Panc1 (cell line): ENCODE results near the gene RORC. TPM values are rescaled to one million over a fixed set of nuclear protein-coding genes. Genes with fewer than 3 reads are reported as not detected.

Experiments
- ATAC-seq: fragments of 200-7000 bp; cut with Tn5 transposase; 2 replicates; pipeline ENCODE4 v1.9.1; 2020; ENCODE audit warnings: mild to moderate bottlenecking, moderate library complexity
- BruUV-seq: library from RNA; stranded (reverse); fragments of 400-500 nt; replicated peaks from 2 replicates; lab custom pipeline; 2021; lab: Mats Ljungman, UMichigan
- CTCF ChIA-PET: fragments of 300-600 bp; sonication (Branson Sonifier 250); formaldehyde crosslinking; loops from one replicate; lab custom pipeline; 2022; ENCODE audit warnings: antibody characterized with exemption; lab: Charles Lee
- POLR2A ChIA-PET: fragments of 300-600 bp; sonication (Branson Sonifier 250); formaldehyde crosslinking; loops from one replicate; lab custom pipeline; 2022; ENCODE audit warnings: antibody characterized with exemption; lab: Charles Lee
- DNase-seq: peaks from one replicate; pipeline ENCODE4 v3.0.0-alpha.2; 2010; ENCODE audit warnings: low read depth, low spot score
- H3K27ac ChIP-seq: 2 replicates; pipeline ENCODE4 v1.5.1; 2011; ENCODE audit warnings: mild to moderate bottlenecking, low read length, inconsistent platforms
- H3K27me3 ChIP-seq: fragments of 200-500 bp; sonication (Bioruptor generic); 2 replicates; pipeline ENCODE4 v1.6.0; 2014; ENCODE audit warnings: low read length, inconsistent platforms; ENCODE audit not compliant: control insufficient read depth, insufficient read depth
- H3K36me3 ChIP-seq: fragments of 200-500 bp; sonication (Bioruptor generic); 2 replicates; pipeline ENCODE4 v1.5.1; 2014; ENCODE audit warnings: inconsistent platforms, mild to moderate bottlenecking, low read length, moderate library complexity; ENCODE audit not compliant: control insufficient read depth, insufficient read depth
- H3K4me1 ChIP-seq: 2 replicates; pipeline ENCODE4 v1.5.1; 2011; ENCODE audit warnings: inconsistent platforms, mild to moderate bottlenecking, low read length, moderate library complexity; ENCODE audit not compliant: control insufficient read depth, insufficient read depth
- H3K4me3 ChIP-seq, 2 experiments: 2 replicates each; pipeline ENCODE4 v1.5.1; 2011 to 2012; ENCODE audit warnings: low read depth in 2 of 2, low read length in 2 of 2, mild to moderate bottlenecking in 2 of 2, inconsistent platforms in 1 of 2, moderate library complexity in 1 of 2
- H3K9me3 ChIP-seq: fragments of 200-500 bp; sonication (Bioruptor generic); 2 replicates; pipeline ENCODE4 v1.5.1; 2014; ENCODE audit warnings: low read depth, mild to moderate bottlenecking, inconsistent platforms, low read length, moderate library complexity; ENCODE audit not compliant: control insufficient read depth, insufficient read depth
- CTCF ChIP-seq: fragments of 450-650 bp; IDR thresholded peaks from 2 replicates; pipeline ENCODE4 v1.5.1; 2017; ENCODE audit warnings: mild to moderate bottlenecking
- POLR2AphosphoS5 ChIP-seq: IDR thresholded peaks from 2 replicates; pipeline ENCODE4 v1.6.1; 2012; ENCODE audit warnings: mild to moderate bottlenecking, low read depth, low read length, moderate library complexity
- REST ChIP-seq, 2 experiments: IDR thresholded peaks; 2 replicates each; pipeline ENCODE4 v1.6.1; 2011 to 2012; ENCODE audit warnings: low read depth in 2 of 2, control low read depth in 1 of 2, low read length in 1 of 2, mild to moderate bottlenecking in 1 of 2, moderate library complexity in 1 of 2; ENCODE audit not compliant: insufficient read depth in 1 of 2
- SIN3A ChIP-seq: IDR thresholded peaks from 2 replicates; pipeline ENCODE4 v1.6.1; 2012; ENCODE audit warnings: low read depth, mild to moderate bottlenecking, low read length, moderate library complexity, borderline replicate concordance; ENCODE audit not compliant: insufficient read depth
- TCF7L2 ChIP-seq: IDR thresholded peaks from 2 replicates; pipeline ENCODE4 v1.6.1; 2011; ENCODE audit warnings: mild to moderate bottlenecking, low read depth, low read length, inconsistent platforms
- in situ Hi-C: cut with HindIII; loops from 2 replicates; pipeline ENCODE4 v1.10.0; 2016; ENCODE audit warnings: low sequenced_read_pairs, low pct_unique_long_range_greater_than_20kb
- intact Hi-C: fragments of 100-400 bp; cut with micrococcal nuclease; formaldehyde crosslinking; loops from one replicate; pipeline ENCODE4 v1.10.0; 2022; ENCODE audit not compliant: unreplicated experiment
- total RNA-seq: library from RNA; stranded (reverse); gene quantifications from one replicate; pipeline ENCODE4 v1.2.1, GENCODE V29; 2021; ENCODE audit not compliant: unreplicated experiment

The RORC gene
- total RNA-seq, 1 experiment from 2014 or later = not detected

- ChIA-PET POLR2A (no interaction called here), CTCF (no interaction called here)
- Histone ChIP-seq H3K4me3 (no peak overlapping the region), H3K4me1 (peaks cover 3% of the 10 kb centered on the region), H3K9me3 (no peaks in the 10 kb centered on the region), H3K27ac (no peak overlapping the region), H3K36me3 (no peaks in the 10 kb centered on the region), H3K27me3 (no peaks in the 10 kb centered on the region)
- no peak for DNase-seq
- no TSS peak for BruUV-seq
- TF ChIP-seq SIN3A (no peak), TCF7L2 (no peak), REST (IDR thresholded peaks at IDR 0.05; ENCODE audit: insufficient read depth in 1 of 2, low read depth in 2 of 2, low read length in 1 of 2) (no peak)
- ATAC-seq = no peak
- in situ Hi-C loops (no loop called here), intact Hi-C loops (no loop called here)
Observed at GRCh38 chr1:151806170-151806569, 25.4 kb downstream of the RORC start.

GRCh38 chr1:151805066-151805820, 26.4 kb downstream of the RORC start, which contains the start of gene LINGO4:
Gene LINGO4, minus strand, starts transcription at chr1:151805419. Its CDS starts 2,715 bp downstream, at chr1:151802704.
- no TSS peak for BruUV-seq
- H3K4me3 ChIP-seq = no peak within 1 kb of the TSS
- H3K9me3 ChIP-seq = no peaks in the 10 kb centered on the region
- TF ChIP-seq CTCF (no peak), REST (IDR thresholded peaks at IDR 0.05; ENCODE audit: insufficient read depth in 1 of 2, low read depth in 2 of 2, low read length in 1 of 2) (no peak), SIN3A (no peak), POLR2AphosphoS5 (no peak), TCF7L2 (no peak)
- ChIA-PET CTCF (no interaction called here), POLR2A (no interaction called here)
- H3K4me1 ChIP-seq = peaks cover 3% of the 10 kb centered on the region
- no peaks in the 10 kb centered on the region for H3K36me3 ChIP-seq
- intact Hi-C loops (no loop called here), in situ Hi-C loops (no loop called here)
- no peak within 1 kb of the TSS for H3K27ac ChIP-seq
- no peak for DNase-seq
- no peaks in the 10 kb centered on the region for H3K27me3 ChIP-seq
- no peak for ATAC-seq
